GM12873 (cell line): ENCODE results near the gene PSRC1.

Source experiments
- CTCF ChIP-seq: IDR thresholded peaks from 2 replicates; pipeline ENCODE4 v1.5.1; 2012; ENCODE audit warnings: low read depth, mild to moderate bottlenecking, moderate library complexity, low read length, control low read depth; ENCODE audit not compliant: insufficient read depth; ENCODE audit errors: missing control alignments

The PSRC1 gene

GRCh38 chr1:109253803-109254620, 28.9 kb downstream of the PSRC1 start:
- no peak for TF ChIP-seq CTCF

GRCh38 chr1:109252893-109253802, 29.8 kb downstream of the PSRC1 start:
- TF ChIP-seq CTCF = no peak

GRCh38 chr1:109252167-109252892, 30.6 kb downstream of the PSRC1 start:
- no peak for TF ChIP-seq CTCF

GRCh38 chr1:109251277-109252166, 31.4 kb downstream of the PSRC1 start:
- no peak for TF ChIP-seq CTCF

- no peak for TF ChIP-seq CTCF
These were observed 32.3 kb downstream of the PSRC1 start for GRCh38 chr1:109250454-109251276.
